Measurements from ENCODE around the gene HSPG2. TPM values are rescaled to one million over a fixed set of nuclear protein-coding genes. Genes with fewer than 3 reads are reported as not detected.
"Not testable (repeated sequence)": the region's sequence is repeated elsewhere in the genome, so short reads cannot be mapped to it uniquely, and the experiment has no call there.

Gene HSPG2
- total RNA-seq, 2 experiments from 2014 or later: 3.2 to 3.8 TPM

DNA sequence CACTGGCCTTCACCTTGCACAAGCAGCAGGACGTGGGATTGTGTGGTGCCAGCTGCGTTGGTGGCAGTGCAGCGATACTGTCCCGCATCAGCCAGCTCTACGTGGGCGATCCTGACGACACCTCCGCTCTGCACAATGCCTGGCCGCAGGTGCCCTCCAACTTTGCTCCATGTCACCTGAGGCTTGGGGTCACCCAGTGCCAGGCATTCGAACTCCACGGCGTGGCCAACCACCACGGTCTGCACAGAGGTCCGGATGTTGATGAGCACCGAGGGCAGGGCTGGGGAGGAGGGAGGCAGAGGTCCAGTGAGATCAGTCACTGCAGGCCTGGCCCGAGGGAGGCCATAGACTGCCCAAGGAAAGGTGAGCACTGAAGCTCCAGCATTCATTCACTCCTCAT lies 102.4 kb downstream of the HSPG2 start:
- H3K36me3 Mint-ChIP-seq (ENCODE audit: low read depth): peaks cover 13% of the 10 kb centered on the region
- H3K27me3 Mint-ChIP-seq (ENCODE audit: low read depth): no peaks in the 10 kb centered on the region
- DNase-seq: no peak
- CTCF ChIA-PET: no interaction called here
- no peak overlapping the region for H3K4me3 Mint-ChIP-seq
- no peaks in the 10 kb centered on the region for H3K4me1 Mint-ChIP-seq (ENCODE audit: low read depth)
- POLR2A ChIA-PET: no interaction called here
- no peak overlapping the region for H3K27ac Mint-ChIP-seq
- ATAC-seq: no peak
- H3K9me3 Mint-ChIP-seq (ENCODE audit: insufficient read depth): peaks cover 14% of the 10 kb centered on the region

DNA sequence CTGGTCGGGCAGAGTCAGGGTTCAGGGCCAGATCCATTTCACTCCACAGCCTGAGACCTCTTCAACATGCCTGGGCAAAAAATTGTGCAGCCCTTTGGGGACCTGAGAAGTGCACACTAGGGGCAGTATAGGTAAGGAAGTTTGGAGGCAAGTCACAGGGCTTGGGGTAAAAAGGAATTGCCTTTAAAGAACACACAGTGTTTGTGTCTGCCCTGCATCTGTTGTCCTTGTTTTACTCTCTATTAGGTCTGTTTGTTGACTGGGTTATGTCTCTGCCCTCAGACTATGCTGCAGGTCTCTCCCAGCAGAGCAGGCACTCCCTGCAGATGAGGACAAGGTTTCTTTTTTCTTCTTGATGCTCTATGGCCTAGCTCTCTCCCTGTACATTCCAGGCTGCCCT lies 103.0 kb downstream of the HSPG2 start:
- H3K9me3 Mint-ChIP-seq (ENCODE audit: insufficient read depth): peaks cover 14% of the 10 kb centered on the region
- H3K4me1 Mint-ChIP-seq (ENCODE audit: low read depth): no peaks in the 10 kb centered on the region
- no peaks in the 10 kb centered on the region for H3K27me3 Mint-ChIP-seq (ENCODE audit: low read depth)
- no peak overlapping the region for H3K27ac Mint-ChIP-seq
- H3K4me3 Mint-ChIP-seq: no peak overlapping the region
- peaks cover 13% of the 10 kb centered on the region for H3K36me3 Mint-ChIP-seq (ENCODE audit: low read depth)
- DNase-seq: no peak
- CTCF ChIA-PET: no interaction called here
- no peak for ATAC-seq
- POLR2A ChIA-PET: no interaction called here

DNA sequence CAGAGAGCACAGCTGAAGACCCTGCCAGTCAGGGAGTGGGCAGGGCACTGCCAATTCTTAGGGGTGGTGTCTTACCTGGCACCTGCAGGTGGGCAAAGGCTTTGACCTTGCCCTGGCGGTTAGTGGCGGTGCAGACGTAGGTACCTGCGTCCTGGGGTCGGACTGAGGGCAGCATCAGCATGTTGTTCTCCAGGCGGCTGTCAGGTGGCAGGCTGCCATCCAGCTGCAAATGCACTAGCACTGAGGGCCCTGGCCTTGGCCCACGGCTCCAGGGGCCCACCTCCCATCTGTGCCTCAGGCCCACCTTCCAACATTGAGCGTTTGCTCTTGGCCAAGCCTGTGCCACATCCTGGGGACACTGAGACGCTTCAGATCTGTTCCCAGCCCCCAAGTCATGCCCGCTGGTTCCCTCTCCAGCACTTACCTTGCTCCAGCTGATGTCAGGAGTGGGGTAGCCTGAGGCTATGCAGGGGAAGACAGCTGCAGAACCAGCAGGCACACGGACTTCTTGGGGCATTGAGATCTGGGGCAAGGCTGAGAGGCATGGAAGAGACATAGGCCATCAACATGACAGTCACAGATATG lies 103.6 kb downstream of the HSPG2 start:
- ATAC-seq (no peak), DNase-seq (no peak)
- CTCF ChIA-PET: no interaction called here

GRCh38 chr1:21831454-21831970 lies 105.6 kb downstream of the HSPG2 start:
- Mint-ChIP-seq H3K36me3 (ENCODE audit: low read depth) (peaks cover 13% of the 10 kb centered on the region), H3K27me3 (ENCODE audit: low read depth) (no peaks in the 10 kb centered on the region), H3K27ac (no peak overlapping the region), H3K4me3 (no peak overlapping the region), H3K9me3 (ENCODE audit: insufficient read depth) (peaks cover 14% of the 10 kb centered on the region), H3K4me1 (ENCODE audit: low read depth) (no peaks in the 10 kb centered on the region)
- no peak for ATAC-seq
- ChIA-PET CTCF (no interaction called here), POLR2A (no interaction called here)
- DNase-seq: no peak

More for the DNA sequence above, 103.6 kb downstream of the HSPG2 start:
- POLR2A ChIA-PET: no interaction called here
- Mint-ChIP-seq H3K27ac (no peak overlapping the region), H3K27me3 (ENCODE audit: low read depth) (no peaks in the 10 kb centered on the region), H3K9me3 (ENCODE audit: insufficient read depth) (peaks cover 14% of the 10 kb centered on the region), H3K4me3 (no peak overlapping the region), H3K4me1 (ENCODE audit: low read depth) (no peaks in the 10 kb centered on the region), H3K36me3 (ENCODE audit: low read depth) (peaks cover 13% of the 10 kb centered on the region)

- Mint-ChIP-seq H3K27me3 (ENCODE audit: low read depth) (no peaks in the 10 kb centered on the region), H3K4me1 (ENCODE audit: low read depth) (no peaks in the 10 kb centered on the region), H3K9me3 (ENCODE audit: insufficient read depth) (peaks cover 14% of the 10 kb centered on the region), H3K27ac (no peak overlapping the region), H3K4me3 (no peak overlapping the region), H3K36me3 (ENCODE audit: low read depth) (peaks cover 13% of the 10 kb centered on the region)
- POLR2A ChIA-PET: no interaction called here
- ATAC-seq: no peak
- CTCF ChIA-PET: no interaction called here
- no peak for DNase-seq
These were observed 106.2 kb downstream of the HSPG2 start for GRCh38 chr1:21830792-21831453.

DNA sequence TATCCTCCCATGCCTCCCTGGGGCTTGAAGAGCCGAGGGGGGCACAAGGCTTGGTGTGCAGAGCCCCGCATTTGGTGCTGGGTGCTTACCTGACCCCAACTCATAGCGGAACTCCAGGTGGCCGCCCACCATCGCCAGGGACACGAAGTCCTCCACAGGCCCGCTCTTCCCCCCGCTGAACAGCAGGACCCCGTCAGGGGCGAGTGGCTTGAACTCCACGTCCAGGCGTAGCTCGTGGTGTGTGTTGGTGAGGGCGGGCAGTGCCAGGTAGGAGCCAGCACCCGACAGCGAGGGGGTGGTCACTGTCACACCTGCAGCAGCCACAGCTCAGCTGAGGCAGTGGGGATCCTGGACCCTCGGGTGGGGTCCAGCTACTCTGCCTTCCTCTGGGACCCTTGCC lies 107.8 kb downstream of the HSPG2 start:
- Mint-ChIP-seq H3K36me3 (ENCODE audit: low read depth) (peaks cover 7% of the 10 kb centered on the region), H3K4me3 (no peak overlapping the region), H3K9me3 (ENCODE audit: insufficient read depth) (peaks cover 7% of the 10 kb centered on the region), H3K27ac (no peak overlapping the region), H3K4me1 (ENCODE audit: low read depth) (no peaks in the 10 kb centered on the region), H3K27me3 (ENCODE audit: low read depth) (no peaks in the 10 kb centered on the region)
- ATAC-seq: no peak
- no peak for DNase-seq
- POLR2A ChIA-PET: no interaction called here
- CTCF ChIA-PET: no interaction called here

DNA sequence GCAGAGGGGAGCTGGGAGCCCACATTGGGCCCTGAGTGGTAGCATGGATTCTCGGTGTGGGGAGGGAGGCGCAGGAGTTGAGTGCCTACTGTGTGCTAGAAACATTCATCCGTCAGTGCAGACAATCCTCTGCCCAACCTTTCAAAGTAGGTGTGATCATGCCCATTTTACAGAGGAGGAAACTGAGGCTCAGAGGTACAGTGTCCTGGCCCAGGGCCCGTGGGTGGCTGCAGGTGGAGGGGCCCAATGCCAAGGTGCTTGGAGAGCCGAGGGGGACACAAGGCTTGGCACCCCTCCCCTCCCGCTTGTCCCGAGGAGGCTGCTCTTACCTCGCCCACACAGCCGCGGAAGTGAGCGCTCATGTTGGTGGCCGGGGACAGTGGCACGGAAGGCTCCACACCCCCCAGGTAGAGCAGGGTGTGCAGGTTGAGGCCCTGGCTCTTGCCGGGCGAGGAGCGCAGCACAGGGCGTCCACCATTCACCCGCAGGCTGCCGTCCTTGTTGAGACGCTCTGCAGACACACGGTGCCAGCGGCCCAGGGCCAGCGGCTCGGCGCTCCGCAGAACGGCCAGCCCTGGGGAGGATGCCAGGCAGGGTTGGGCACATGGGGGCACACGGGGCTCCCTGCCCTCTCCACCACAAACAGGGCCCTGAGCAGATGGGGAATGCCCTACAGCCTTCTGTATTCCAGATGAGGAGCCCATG lies 108.5 kb downstream of the HSPG2 start:
- ChIA-PET CTCF (no interaction called here), POLR2A (no interaction called here)
- peaks cover under 1% of the 10 kb centered on the region for H3K9me3 Mint-ChIP-seq (ENCODE audit: insufficient read depth)
- no peak overlapping the region for H3K4me3 Mint-ChIP-seq
- ATAC-seq (no peak), DNase-seq (no peak)
- no peaks in the 10 kb centered on the region for H3K27me3 Mint-ChIP-seq (ENCODE audit: low read depth)
- H3K36me3 Mint-ChIP-seq (ENCODE audit: low read depth): peaks cover 3% of the 10 kb centered on the region
- no peak overlapping the region for H3K27ac Mint-ChIP-seq
- no peaks in the 10 kb centered on the region for H3K4me1 Mint-ChIP-seq (ENCODE audit: low read depth)

GRCh38 chr1:21828075-21828474 lies 109.0 kb downstream of the HSPG2 start:
- ATAC-seq (no peak), DNase-seq (no peak)
- no peaks in the 10 kb centered on the region for H3K9me3 Mint-ChIP-seq (ENCODE audit: insufficient read depth)
- no peaks in the 10 kb centered on the region for H3K27me3 Mint-ChIP-seq (ENCODE audit: low read depth)
- POLR2A ChIA-PET: no interaction called here
- CTCF ChIA-PET: no interaction called here
- H3K4me3 Mint-ChIP-seq: no peak overlapping the region
- peaks cover 3% of the 10 kb centered on the region for H3K36me3 Mint-ChIP-seq (ENCODE audit: low read depth)
- no peak overlapping the region for H3K27ac Mint-ChIP-seq
- H3K4me1 Mint-ChIP-seq (ENCODE audit: low read depth): no peaks in the 10 kb centered on the region

DNA sequence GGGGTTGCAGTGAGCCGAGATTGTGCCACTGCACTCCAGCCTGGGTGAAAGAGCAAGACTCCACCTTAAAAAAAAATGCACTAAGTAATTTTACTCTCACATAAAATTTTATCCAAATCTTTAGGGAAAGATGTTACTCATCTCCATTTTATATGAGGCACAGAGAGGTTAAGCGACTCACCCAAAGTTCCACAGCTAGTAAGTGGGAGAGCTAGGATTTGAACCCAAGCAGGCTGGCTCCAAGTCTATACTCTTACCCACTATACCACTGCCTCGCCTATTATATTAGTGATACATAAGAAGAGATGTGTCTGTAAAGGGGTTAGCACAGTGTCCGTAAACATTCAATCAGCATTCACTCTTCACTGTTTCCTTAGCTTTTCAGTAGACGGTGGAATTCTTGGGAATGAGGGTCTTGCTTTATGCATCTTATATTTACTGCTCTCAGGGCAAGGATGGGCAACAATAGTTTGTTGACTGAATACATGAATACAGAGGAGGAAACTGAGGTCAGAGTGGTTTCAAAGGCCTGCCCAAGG lies 109.9 kb downstream of the HSPG2 start:
- CTCF ChIA-PET: no interaction called here
- H3K36me3 Mint-ChIP-seq (ENCODE audit: low read depth): no peaks in the 10 kb centered on the region
- DNase-seq (no peak), ATAC-seq (no peak)
- H3K9me3 Mint-ChIP-seq (ENCODE audit: insufficient read depth): no peaks in the 10 kb centered on the region
- no peak overlapping the region for H3K4me3 Mint-ChIP-seq
- no peaks in the 10 kb centered on the region for H3K27me3 Mint-ChIP-seq (ENCODE audit: low read depth)
- no peak overlapping the region for H3K27ac Mint-ChIP-seq
- POLR2A ChIA-PET: no interaction called here
- H3K4me1 Mint-ChIP-seq (ENCODE audit: low read depth): no peaks in the 10 kb centered on the region

DNA sequence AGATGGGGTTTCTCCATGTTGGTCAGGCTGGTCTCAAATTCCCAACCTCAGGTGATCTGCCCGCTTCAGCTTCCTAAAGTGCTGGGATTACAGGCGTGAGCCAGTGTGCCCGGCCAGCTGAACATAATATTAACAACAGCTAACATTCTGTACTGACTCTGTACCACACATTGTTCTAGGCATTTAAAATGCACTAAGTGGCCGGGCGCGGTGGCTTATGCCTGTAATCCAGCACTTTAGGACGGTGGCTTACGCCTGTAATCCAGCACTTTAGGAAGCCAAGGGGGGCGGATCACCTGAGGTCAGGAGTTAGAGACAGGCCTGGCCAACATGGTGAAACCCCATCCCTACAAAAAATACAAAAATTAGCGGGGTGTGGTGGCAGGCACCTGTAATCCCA lies 110.4 kb downstream of the HSPG2 start:
- H3K36me3 Mint-ChIP-seq (ENCODE audit: low read depth); H3K27ac Mint-ChIP-seq; DNase-seq; POLR2A ChIA-PET; H3K9me3 Mint-ChIP-seq (ENCODE audit: insufficient read depth); H3K27me3 Mint-ChIP-seq (ENCODE audit: low read depth); H3K4me1 Mint-ChIP-seq (ENCODE audit: low read depth); CTCF ChIA-PET; ATAC-seq; H3K4me3 Mint-ChIP-seq: not testable (repeated sequence)

DNA sequence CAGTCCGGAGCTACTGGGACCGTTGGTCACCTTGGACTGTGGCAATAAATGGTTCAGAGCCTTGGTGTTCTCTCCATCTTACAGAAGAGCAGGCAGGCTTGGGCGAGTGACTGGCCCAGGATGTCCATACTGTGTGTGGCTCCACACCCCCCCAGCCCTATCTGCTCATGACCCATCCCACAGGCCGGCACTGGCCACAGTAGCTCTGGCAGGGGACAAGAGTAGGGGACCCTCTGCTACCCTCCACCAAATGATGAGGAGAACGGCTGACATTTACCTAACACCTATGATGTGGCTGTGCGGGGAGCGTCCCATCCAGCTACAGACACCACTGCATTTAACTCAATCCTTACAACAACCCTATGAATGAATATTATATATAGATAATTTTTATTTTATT lies 111.7 kb downstream of the HSPG2 start:
- DNase-seq (no peak), ATAC-seq (no peak)
- no peaks in the 10 kb centered on the region for H3K36me3 Mint-ChIP-seq (ENCODE audit: low read depth)
- no peaks in the 10 kb centered on the region for H3K4me1 Mint-ChIP-seq (ENCODE audit: low read depth)
- H3K9me3 Mint-ChIP-seq (ENCODE audit: insufficient read depth): no peaks in the 10 kb centered on the region
- ChIA-PET POLR2A (interaction anchor here (1.7 kb wide), 1 partner anchor 43 kb away, joined by 4 read pairs; the partner anchor contains the start of gene USP48), CTCF (no interaction called here)
- no peaks in the 10 kb centered on the region for H3K27me3 Mint-ChIP-seq (ENCODE audit: low read depth)
- no peak overlapping the region for H3K4me3 Mint-ChIP-seq
- H3K27ac Mint-ChIP-seq: no peak overlapping the region

GRCh38 chr1:21824926-21825325 lies 112.2 kb downstream of the HSPG2 start:
- ChIA-PET CTCF (no interaction called here), POLR2A (interaction anchor here (1.7 kb wide), 1 partner anchor 42 kb away, joined by 4 read pairs; the partner anchor contains the start of gene USP48)
- ATAC-seq (no peak), DNase-seq (no peak)
- no peaks in the 10 kb centered on the region for H3K27me3 Mint-ChIP-seq (ENCODE audit: low read depth)
- no peaks in the 10 kb centered on the region for H3K4me1 Mint-ChIP-seq (ENCODE audit: low read depth)
- H3K9me3 Mint-ChIP-seq (ENCODE audit: insufficient read depth): no peaks in the 10 kb centered on the region
- no peak overlapping the region for H3K4me3 Mint-ChIP-seq
- H3K27ac Mint-ChIP-seq: no peak overlapping the region
- no peaks in the 10 kb centered on the region for H3K36me3 Mint-ChIP-seq (ENCODE audit: low read depth)
